Mesendoderm (in vitro differentiated cells): ENCODE results near the gene NCAN.
"Not testable (repeated sequence)": the region's sequence is repeated elsewhere in the genome, so short reads cannot be mapped to it uniquely, and the experiment has no call there.

Experiments
- DNase-seq: peaks from one replicate; pipeline ENCODE4 v3.0.0; 2013
- H2AK5ac ChIP-seq: 2 replicates; pipeline ENCODE4 v1.6.1; 2013; ENCODE audit warnings: low read length, inconsistent platforms
- H2BK120ac ChIP-seq: 2 replicates; pipeline ENCODE4 v1.6.1; 2013; ENCODE audit warnings: low read depth, mild to moderate bottlenecking, low read length, moderate library complexity, mixed read lengths
- H2BK15ac ChIP-seq: replicated peaks from 2 replicates; pipeline ENCODE4 v1.6.1; 2013; ENCODE audit warnings: low read depth, mild to moderate bottlenecking, moderate library complexity
- H2BK5ac ChIP-seq: 2 replicates; pipeline ENCODE4 v1.6.1; 2013; ENCODE audit warnings: low read length, inconsistent platforms
- H3K18ac ChIP-seq: 2 replicates; pipeline ENCODE4 v1.6.1; 2013; ENCODE audit warnings: mild to moderate bottlenecking, low read length, mixed read lengths
- H3K23ac ChIP-seq: one replicate; pipeline ENCODE4 v1.6.1; 2013; ENCODE audit warnings: low read length
- H3K27ac ChIP-seq: 2 replicates; pipeline ENCODE4 v1.5.1; 2013; ENCODE audit warnings: low read depth, mild to moderate bottlenecking, inconsistent platforms, low read length, moderate library complexity
- H3K27me3 ChIP-seq: 2 replicates; pipeline ENCODE4 v1.6.1; 2013; ENCODE audit warnings: low read length, control low read depth, mild to moderate bottlenecking, inconsistent platforms; ENCODE audit not compliant: insufficient read depth, poor library complexity
- H3K36me3 ChIP-seq: 2 replicates; pipeline ENCODE4 v1.6.1; 2013; ENCODE audit warnings: low read length, inconsistent platforms; ENCODE audit not compliant: control insufficient read depth, insufficient read depth
- H3K4ac ChIP-seq: one replicate; pipeline ENCODE4 v1.6.1; 2013; ENCODE audit warnings: low read depth, mild to moderate bottlenecking, low read length, moderate library complexity
- H3K4me1 ChIP-seq: 2 replicates; pipeline ENCODE4 v1.6.1; 2013; ENCODE audit warnings: low read depth, low read length, inconsistent platforms; ENCODE audit not compliant: control insufficient read depth
- H3K4me2 ChIP-seq: 2 replicates; pipeline ENCODE4 v1.6.1; 2013; ENCODE audit warnings: low read length
- H3K4me3 ChIP-seq: 2 replicates; pipeline ENCODE4 v1.5.1; 2013; ENCODE audit warnings: mild to moderate bottlenecking, low read length
- H3K56ac ChIP-seq: one replicate; pipeline ENCODE4 v1.6.1; 2013; ENCODE audit warnings: low read length
- H3K79me1 ChIP-seq: 2 replicates; pipeline ENCODE4 v1.6.1; 2013; ENCODE audit warnings: low read length, inconsistent platforms
- H3K79me2 ChIP-seq: 2 replicates; pipeline ENCODE4 v1.6.1; 2013; ENCODE audit warnings: mild to moderate bottlenecking, low read length; ENCODE audit not compliant: control insufficient read depth, insufficient read depth
- H3K9ac ChIP-seq: 2 replicates; pipeline ENCODE4 v1.6.1; 2013; ENCODE audit warnings: low read length, inconsistent platforms
- H4K5ac ChIP-seq: one replicate; pipeline ENCODE4 v1.6.1; 2013; ENCODE audit warnings: low read length
- H4K8ac ChIP-seq: one replicate; pipeline ENCODE4 v1.6.1; 2013; ENCODE audit warnings: low read depth, mild to moderate bottlenecking, control low read depth, low read length, moderate library complexity
- WGBS: extraction: QIAGEN DNeasy Blood & Tissue Kit; methylation state at CpG from one replicate; pipeline ENCODE4 v1.1.7; 2013; ENCODE audit warnings: low lambda C conversion rate, missing lambda C conversion rate; ENCODE audit not compliant: insufficient coverage; ENCODE audit errors: extremely low coverage; 5-methylcytosine and 5-hydroxymethylcytosine counted together

NCAN gene

GRCh38 chr19:19250196-19250801 lies 38.5 kb downstream of the NCAN start:
- no peak overlapping the region for H4K8ac ChIP-seq
- H3K9ac ChIP-seq: no peak overlapping the region
- no CpG with 5 or more reads among the region's 5 CpGs for WGBS
- H3K27ac ChIP-seq: no peak overlapping the region
- H3K36me3 ChIP-seq: no peaks in the 10 kb centered on the region
- H3K4me3 ChIP-seq: no peak overlapping the region
- H2AK5ac ChIP-seq: no peak overlapping the region
- H2BK15ac ChIP-seq: no peak overlapping the region
- no peak overlapping the region for H3K56ac ChIP-seq
- H2BK5ac ChIP-seq: no peak overlapping the region
- H3K4me2 ChIP-seq: no peak overlapping the region
- no peak overlapping the region for H3K23ac ChIP-seq
- H3K18ac ChIP-seq: no peak overlapping the region
- H3K4me1 ChIP-seq: no peaks in the 10 kb centered on the region
- H3K4ac ChIP-seq: no peak overlapping the region
- no peak for DNase-seq
- no peaks in the 10 kb centered on the region for H3K27me3 ChIP-seq
- H4K5ac ChIP-seq: no peak overlapping the region
- H3K79me1 ChIP-seq: no peaks in the 10 kb centered on the region
- H2BK120ac ChIP-seq: no peak overlapping the region
- H3K79me2 ChIP-seq: no peaks in the 10 kb centered on the region

DNA sequence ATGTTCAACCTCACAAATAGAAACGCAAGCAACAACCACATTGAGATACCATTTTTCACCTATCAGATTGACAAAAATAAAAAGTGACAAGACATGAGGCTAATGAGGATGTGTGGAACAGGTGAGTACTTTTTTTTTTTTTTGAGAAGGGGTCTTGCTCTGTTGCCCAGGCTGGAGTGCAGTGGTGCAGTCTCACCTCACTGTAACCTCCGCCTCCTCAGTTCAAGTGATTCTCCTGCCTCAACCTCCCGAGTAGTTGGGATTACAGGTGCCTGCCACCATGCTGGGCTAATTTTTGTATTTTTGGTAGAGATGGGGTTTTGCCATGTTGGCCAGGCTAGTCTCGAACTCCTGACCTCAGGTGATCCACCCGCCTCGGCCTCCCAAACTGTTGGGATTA lies 41.7 kb downstream of the NCAN start:
- not testable (repeated sequence) for H3K23ac ChIP-seq, H2AK5ac ChIP-seq, H3K56ac ChIP-seq, H2BK5ac ChIP-seq, H3K4me2 ChIP-seq, H2BK15ac ChIP-seq, H3K4me1 ChIP-seq, DNase-seq, H3K27me3 ChIP-seq, H3K9ac ChIP-seq, H3K4me3 ChIP-seq, H3K79me1 ChIP-seq, H3K4ac ChIP-seq, H3K18ac ChIP-seq, H4K5ac ChIP-seq, H2BK120ac ChIP-seq, H3K79me2 ChIP-seq, H3K27ac ChIP-seq, H3K36me3 ChIP-seq, H4K8ac ChIP-seq
- no CpG with 5 or more reads among the region's 6 CpGs for WGBS

DNA sequence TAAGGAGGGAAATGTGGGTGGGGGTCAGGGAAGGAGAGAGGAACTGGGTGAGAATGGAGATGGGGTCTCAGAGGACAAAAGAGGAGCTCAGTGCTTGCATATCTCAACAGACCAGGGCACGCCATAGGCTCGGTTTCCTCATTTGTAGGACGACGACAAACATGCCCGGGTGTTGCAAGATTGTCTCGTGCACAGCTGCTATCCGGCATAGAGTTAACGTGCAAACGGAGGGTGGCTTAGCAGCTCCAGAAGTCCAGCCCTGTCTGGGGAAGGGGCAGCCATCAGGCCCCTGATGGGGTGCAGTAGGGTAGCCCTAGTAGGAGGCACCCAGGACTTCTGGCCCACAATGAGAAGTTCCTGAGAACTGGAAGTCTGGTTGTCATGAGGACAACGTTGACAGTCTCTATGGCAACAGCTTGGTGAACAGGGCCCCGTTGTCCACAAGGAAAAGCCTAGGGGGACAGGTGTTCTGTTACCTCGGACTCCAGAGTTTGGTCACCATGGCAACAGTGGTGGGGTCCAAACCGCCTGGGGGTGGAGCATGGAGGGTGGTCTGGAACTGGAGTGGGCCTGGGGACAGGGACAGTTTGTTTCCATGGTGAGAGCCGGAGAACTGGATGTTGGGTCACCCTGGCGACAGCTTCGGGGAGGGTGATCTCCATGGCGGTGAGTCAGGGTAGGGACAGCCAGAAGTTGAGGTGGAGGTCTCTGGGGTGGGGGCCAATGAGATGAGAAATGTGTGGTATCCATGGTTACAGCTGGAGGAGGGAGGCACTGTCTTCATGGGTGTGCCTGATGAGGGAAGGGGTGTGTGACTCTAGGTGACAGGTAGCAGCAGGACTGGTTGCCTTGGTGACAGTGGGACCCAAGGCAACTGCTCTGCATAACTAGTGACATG lies 44.6 kb downstream of the NCAN start:
- Histone ChIP-seq H3K4me3 (no peak overlapping the region), H3K79me2 (no peaks in the 10 kb centered on the region), H2BK120ac (no peak overlapping the region), H3K79me1 (no peaks in the 10 kb centered on the region), H3K23ac (no peak overlapping the region), H3K4me2 (no peak overlapping the region), H2BK5ac (no peak overlapping the region), H3K18ac (no peak overlapping the region), H2BK15ac (no peak overlapping the region), H3K4me1 (no peaks in the 10 kb centered on the region), H3K36me3 (no peaks in the 10 kb centered on the region), H3K4ac (no peak overlapping the region), H4K8ac (no peak overlapping the region), H3K56ac (no peak overlapping the region), H3K27me3 (no peaks in the 10 kb centered on the region), H2AK5ac (no peak overlapping the region), H4K5ac (no peak overlapping the region), H3K9ac (no peak overlapping the region), H3K27ac (no peak overlapping the region)
- peak; percentile 73 for DNase-seq
- WGBS: no CpG with 5 or more reads among the region's 17 CpGs

DNA sequence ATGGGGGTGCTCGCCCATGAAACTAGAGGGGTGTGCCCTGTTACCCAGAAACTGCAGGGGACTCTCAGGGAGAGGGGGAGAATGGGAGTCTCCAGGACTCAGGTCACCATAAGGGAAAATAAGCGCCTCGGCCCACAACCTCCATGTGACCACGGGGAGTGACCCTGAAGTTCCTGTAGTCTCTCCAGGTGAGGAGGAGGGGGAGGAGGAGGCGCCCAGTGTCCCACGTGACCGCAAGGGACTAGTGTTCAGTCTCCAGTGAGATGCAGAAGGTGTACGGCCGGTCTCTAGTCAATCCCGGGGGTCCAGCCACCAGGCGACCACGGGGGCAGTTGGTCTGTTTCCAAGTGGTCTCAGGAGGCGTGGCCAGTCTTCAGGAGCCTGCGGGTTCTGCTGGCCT lies 45.4 kb downstream of the NCAN start:
- H3K36me3 ChIP-seq: no peaks in the 10 kb centered on the region
- no peaks in the 10 kb centered on the region for H3K4me1 ChIP-seq
- H3K23ac ChIP-seq: no peak overlapping the region
- no peak overlapping the region for H3K9ac ChIP-seq
- H2BK15ac ChIP-seq: no peak overlapping the region
- no peak overlapping the region for H4K5ac ChIP-seq
- H3K27me3 ChIP-seq: no peaks in the 10 kb centered on the region
- WGBS: no CpG with 5 or more reads among the region's 14 CpGs
- no peak overlapping the region for H3K4me2 ChIP-seq
- no peaks in the 10 kb centered on the region for H3K79me1 ChIP-seq
- no peak overlapping the region for H4K8ac ChIP-seq
- no peak overlapping the region for H3K4ac ChIP-seq
- no peak overlapping the region for H2BK120ac ChIP-seq
- H2AK5ac ChIP-seq: no peak overlapping the region
- DNase-seq: no peak
- H3K56ac ChIP-seq: no peak overlapping the region
- no peak overlapping the region for H3K18ac ChIP-seq
- H3K79me2 ChIP-seq: no peaks in the 10 kb centered on the region
- no peak overlapping the region for H3K27ac ChIP-seq
- no peak overlapping the region for H2BK5ac ChIP-seq
- H3K4me3 ChIP-seq: no peak overlapping the region

GRCh38 chr19:19257836-19258588 lies 46.3 kb downstream of the NCAN start:
- no peak overlapping the region for H3K4me2 ChIP-seq
- no CpG with 5 or more reads among the region's 72 CpGs for whole genome bisulfite sequencing
- H4K5ac ChIP-seq: no peak overlapping the region
- H3K4me1 ChIP-seq: no peaks in the 10 kb centered on the region
- no peak overlapping the region for H2BK5ac ChIP-seq
- no peak overlapping the region for H3K27ac ChIP-seq
- DNase-seq: no peak
- H3K9ac ChIP-seq: no peak overlapping the region
- no peaks in the 10 kb centered on the region for H3K79me1 ChIP-seq
- H3K27me3 ChIP-seq: peaks cover 2% of the 10 kb centered on the region
- no peak overlapping the region for H4K8ac ChIP-seq
- H2BK15ac ChIP-seq: no peak overlapping the region
- no peak overlapping the region for H3K56ac ChIP-seq
- H3K4me3 ChIP-seq: no peak overlapping the region
- H3K4ac ChIP-seq: no peak overlapping the region
- H3K79me2 ChIP-seq: no peaks in the 10 kb centered on the region
- H2BK120ac ChIP-seq: no peak overlapping the region
- H3K23ac ChIP-seq: no peak overlapping the region
- no peaks in the 10 kb centered on the region for H3K36me3 ChIP-seq
- no peak overlapping the region for H3K18ac ChIP-seq
- no peak overlapping the region for H2AK5ac ChIP-seq
